Mucosa of rectum (tissue), 2 donors: Measurements from ENCODE around the gene INPP5F.
"Not testable (repeated sequence)": the region's sequence is repeated elsewhere in the genome, so short reads cannot be mapped to it uniquely, and the experiment has no call there.

Experiments
- H3K27ac ChIP-seq, 2 donors: one replicate each; pipeline ENCODE4 v1.7.0; 2013; ENCODE audit warnings: inconsistent platforms in 2 of 2, low read depth in 2 of 2, low read length in 2 of 2
- H3K27me3 ChIP-seq, 2 donors: one replicate each; pipeline ENCODE4 v1.7.0; 2013; ENCODE audit warnings: low read length in 2 of 2; ENCODE audit not compliant: control insufficient read depth in 2 of 2, insufficient read depth in 2 of 2
- H3K36me3 ChIP-seq, 2 donors: one replicate each; pipeline ENCODE4 v1.7.0; 2013; ENCODE audit warnings: low read length in 2 of 2; ENCODE audit not compliant: control insufficient read depth in 2 of 2, insufficient read depth in 2 of 2
- H3K4me1 ChIP-seq, 2 donors: one replicate each; pipeline ENCODE4 v1.7.0; 2013; ENCODE audit warnings: low read length in 2 of 2, mild to moderate bottlenecking in 1 of 2; ENCODE audit not compliant: control insufficient read depth in 2 of 2, insufficient read depth in 2 of 2
- H3K4me3 ChIP-seq, 2 donors: one replicate each; pipeline ENCODE4 v1.7.0; 2013; ENCODE audit warnings: low read length in 2 of 2
- H3K9ac ChIP-seq, 2 donors: one replicate each; pipeline ENCODE4 v1.7.0; 2013; ENCODE audit warnings: low read length in 2 of 2, low read depth in 1 of 2, mild to moderate bottlenecking in 1 of 2
- H3K9me3 ChIP-seq, 2 donors: one replicate each; pipeline ENCODE4 v1.7.0; 2013; ENCODE audit warnings: low read length in 2 of 2; ENCODE audit not compliant: control insufficient read depth in 2 of 2
- donor health status: healthy.
- donor health status: Normal muscosa, but diverticular disease.

The INPP5F gene

GRCh38 chr10:119776536-119776935 is 50.7 kb downstream of the INPP5F start:
- Histone ChIP-seq H3K36me3 (no peaks in the 10 kb centered on the region), H3K4me3 (no peak overlapping the region), H3K27me3 (no peaks in the 10 kb centered on the region), H3K4me1 (no peaks in the 10 kb centered on the region), H3K27ac (no peak overlapping the region), H3K9ac (no peak overlapping the region), H3K9me3 (no peaks in the 10 kb centered on the region)

- Histone ChIP-seq H3K9ac (no peak overlapping the region), H3K9me3 (no peaks in the 10 kb centered on the region), H3K27me3 (no peaks in the 10 kb centered on the region), H3K4me3 (no peak overlapping the region), H3K4me1 (no peaks in the 10 kb centered on the region), H3K27ac (no peak overlapping the region), H3K36me3 (no peaks in the 10 kb centered on the region)
Observed at GRCh38 chr10:119777686-119778085, 51.8 kb downstream of the INPP5F start.

GRCh38 chr10:119778776-119779445 is 53.1 kb downstream of the INPP5F start:
- Histone ChIP-seq H3K9ac (no peak overlapping the region), H3K4me3 (no peak overlapping the region), H3K27me3 (no peaks in the 10 kb centered on the region), H3K36me3 (no peaks in the 10 kb centered on the region), H3K4me1 (no peaks in the 10 kb centered on the region), H3K9me3 (no peaks in the 10 kb centered on the region), H3K27ac (no peak overlapping the region)

GRCh38 chr10:119780879-119781480 is 55.1 kb downstream of the INPP5F start:
- Histone ChIP-seq H3K9ac (no peak overlapping the region), H3K27ac (no peak overlapping the region), H3K4me1 (no peaks in the 10 kb centered on the region), H3K9me3 (no peaks in the 10 kb centered on the region), H3K27me3 (no peaks in the 10 kb centered on the region), H3K4me3 (no peak overlapping the region), H3K36me3 (no peaks in the 10 kb centered on the region)

GRCh38 chr10:119781498-119781897 is 55.6 kb downstream of the INPP5F start:
- no peaks in the 10 kb centered on the region for H3K27me3 ChIP-seq
- H3K27ac ChIP-seq = no peak overlapping the region
- no peaks in the 10 kb centered on the region for H3K9me3 ChIP-seq
- H3K36me3 ChIP-seq = no peaks in the 10 kb centered on the region
- no peaks in the 10 kb centered on the region for H3K4me1 ChIP-seq
- no peak overlapping the region for H3K4me3 ChIP-seq
- no peak overlapping the region for H3K9ac ChIP-seq

- Histone ChIP-seq H3K36me3 (no peaks in the 10 kb centered on the region), H3K9ac (no peak overlapping the region), H3K9me3 (no peaks in the 10 kb centered on the region), H3K27ac (no peak overlapping the region), H3K4me1 (no peaks in the 10 kb centered on the region), H3K4me3 (no peak overlapping the region), H3K27me3 (no peaks in the 10 kb centered on the region)
Observed at GRCh38 chr10:119782981-119783664, 57.3 kb downstream of the INPP5F start.

GRCh38 chr10:119783665-119784027 is 57.8 kb downstream of the INPP5F start:
- Histone ChIP-seq H3K27me3 (no peaks in the 10 kb centered on the region), H3K4me1 (no peaks in the 10 kb centered on the region), H3K9ac (no peak overlapping the region), H3K36me3 (no peaks in the 10 kb centered on the region), H3K4me3 (no peak overlapping the region), H3K27ac (no peak overlapping the region), H3K9me3 (no peaks in the 10 kb centered on the region)

- Histone ChIP-seq H3K27ac (no peak overlapping the region), H3K4me1 (no peaks in the 10 kb centered on the region), H3K4me3 (no peak overlapping the region), H3K9ac (no peak overlapping the region), H3K27me3 (no peaks in the 10 kb centered on the region), H3K36me3 (no peaks in the 10 kb centered on the region), H3K9me3 (no peaks in the 10 kb centered on the region)
Observed at GRCh38 chr10:119784340-119785067, 58.7 kb downstream of the INPP5F start.

- Histone ChIP-seq H3K27me3 (no peaks in the 10 kb centered on the region), H3K4me3 (no peak overlapping the region), H3K9ac (no peak overlapping the region), H3K27ac (no peak overlapping the region), H3K9me3 (no peaks in the 10 kb centered on the region), H3K36me3 (no peaks in the 10 kb centered on the region), H3K4me1 (no peaks in the 10 kb centered on the region)
Observed at GRCh38 chr10:119786117-119786769, 60.4 kb downstream of the INPP5F start.

- H3K9me3 ChIP-seq, H3K27ac ChIP-seq, H3K9ac ChIP-seq, H3K4me3 ChIP-seq, H3K27me3 ChIP-seq, H3K4me1 ChIP-seq: not testable (repeated sequence)
- H3K36me3 ChIP-seq = peaks cover 6 to 11% of the 10 kb centered on the region in 2 donors
Observed at GRCh38 chr10:119795101-119795500, 69.3 kb downstream of the INPP5F start.
